SK-MEL-5 (cell line): Measurements from ENCODE around the gene ULBP2. TPM values are rescaled to one million over a fixed set of nuclear protein-coding genes. Genes with fewer than 3 reads are reported as not detected.

Experiments used
- DNase-seq: peaks from one replicate; pipeline ENCODE4 v3.0.0-alpha.2; 2016; ENCODE audit warnings: low read depth, low spot score
- in situ Hi-C: cut with HindIII; loops from 2 replicates; pipeline ENCODE4 v1.10.0; 2016; ENCODE audit warnings: low sequenced_read_pairs, high pct_unique_total_duplicates, low pct_unique_long_range_greater_than_20kb
- polyA plus RNA-seq, 2 experiments: library from polyadenylated mRNA; depleted of rRNA; stranded (reverse); fragments of >200 nt; gene quantifications; 2 replicates each; pipeline ENCODE4 v1.2.3, GENCODE V29; 2015
- total RNA-seq: library from RNA; depleted of rRNA; stranded (reverse); fragments of >200 nt; shearing (Covaris generic); gene quantifications from 2 replicates; pipeline ENCODE4 v1.2.3, GENCODE V29; 2014; rRNA removed

The ULBP2 gene, protein sequence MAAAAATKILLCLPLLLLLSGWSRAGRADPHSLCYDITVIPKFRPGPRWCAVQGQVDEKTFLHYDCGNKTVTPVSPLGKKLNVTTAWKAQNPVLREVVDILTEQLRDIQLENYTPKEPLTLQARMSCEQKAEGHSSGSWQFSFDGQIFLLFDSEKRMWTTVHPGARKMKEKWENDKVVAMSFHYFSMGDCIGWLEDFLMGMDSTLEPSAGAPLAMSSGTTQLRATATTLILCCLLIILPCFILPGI
- 0.37 and 0.61 TPM in 2 replicates for total RNA-seq
- 1.2 TPM in 2 replicates for polyA plus RNA-seq (2015; cell fraction: cytosol; rRNA removed)
- not detected in 2 replicates for polyA plus RNA-seq (2015; cell fraction: nucleus; rRNA removed)

DNA sequence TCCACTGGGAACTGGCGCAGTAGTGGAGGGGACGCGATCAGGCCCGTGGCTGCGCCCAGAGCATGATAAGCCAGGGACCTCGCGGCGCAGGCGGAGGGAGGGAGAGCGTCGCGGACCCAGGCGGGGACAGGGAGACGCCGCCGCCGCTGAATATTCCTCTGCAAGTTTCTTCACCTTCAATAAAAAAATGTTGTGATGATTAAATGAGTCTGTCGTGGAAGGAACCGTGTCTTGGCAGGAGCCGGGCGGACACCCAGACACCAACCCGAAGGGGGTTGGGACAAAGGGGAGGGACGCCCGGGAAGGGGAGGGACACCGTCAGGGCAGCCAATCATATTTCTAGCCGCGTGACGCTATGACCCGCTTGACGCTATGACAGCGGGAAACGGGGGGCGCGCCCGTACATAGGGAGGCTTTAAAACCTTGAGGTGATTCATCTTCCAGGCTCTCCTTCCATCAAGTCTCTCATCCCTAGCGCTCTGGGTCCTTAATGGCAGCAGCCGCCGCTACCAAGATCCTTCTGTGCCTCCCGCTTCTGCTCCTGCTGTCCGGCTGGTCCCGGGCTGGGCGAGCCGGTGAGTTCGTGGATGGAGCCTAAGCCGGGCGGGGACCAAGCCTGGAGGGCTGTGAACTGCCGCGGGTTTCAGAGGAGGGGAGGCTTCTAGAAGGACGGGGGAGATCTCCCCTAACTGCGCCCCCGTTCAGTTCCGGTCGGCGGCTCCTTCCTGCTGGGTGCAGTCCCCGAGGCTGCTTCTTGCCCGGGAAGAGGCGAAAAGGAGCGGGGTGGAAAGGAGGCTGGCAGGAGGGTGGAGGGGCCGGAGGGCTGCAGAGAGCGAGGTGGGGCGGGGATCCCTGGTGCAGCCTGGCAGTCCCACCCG lies at the start of gene ULBP2:
ULBP2 (plus strand) TSS at position 432 of the 878 bp plus-strand sequence; CDS start at position 491, 59 bp downstream.
- in situ Hi-C loops = no loop called here
- DNase-seq = peak; percentile 63

DNA sequence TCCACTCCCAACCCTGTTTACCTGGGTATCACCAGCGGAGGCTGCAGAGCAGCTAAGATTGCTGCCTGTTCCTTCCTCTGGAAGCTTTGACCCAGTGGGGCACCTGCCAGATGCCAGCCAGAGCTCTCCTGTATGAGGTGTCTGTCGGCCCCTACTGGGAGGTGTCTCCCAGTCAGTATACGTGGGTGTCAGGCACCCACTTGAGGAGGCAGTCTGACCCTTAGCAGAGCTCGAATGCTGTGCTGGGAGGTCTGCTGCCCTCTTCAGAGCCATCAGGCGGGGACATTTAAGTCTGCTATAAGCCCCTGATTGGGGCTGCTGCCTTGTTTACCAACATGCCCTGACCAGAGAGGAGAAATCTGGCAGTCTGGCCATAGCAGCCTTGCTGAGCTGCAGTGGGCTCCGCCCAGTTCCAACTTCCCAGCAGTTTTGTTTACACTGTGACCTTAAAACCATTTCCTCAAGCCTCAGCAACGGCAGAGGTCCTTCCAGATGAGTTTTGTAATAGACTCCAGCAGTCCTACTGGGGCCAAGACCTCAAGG lies 46.7 kb upstream of the ULBP2 start:
- in situ Hi-C loops = no loop called here
- no peak for DNase-seq

DNA sequence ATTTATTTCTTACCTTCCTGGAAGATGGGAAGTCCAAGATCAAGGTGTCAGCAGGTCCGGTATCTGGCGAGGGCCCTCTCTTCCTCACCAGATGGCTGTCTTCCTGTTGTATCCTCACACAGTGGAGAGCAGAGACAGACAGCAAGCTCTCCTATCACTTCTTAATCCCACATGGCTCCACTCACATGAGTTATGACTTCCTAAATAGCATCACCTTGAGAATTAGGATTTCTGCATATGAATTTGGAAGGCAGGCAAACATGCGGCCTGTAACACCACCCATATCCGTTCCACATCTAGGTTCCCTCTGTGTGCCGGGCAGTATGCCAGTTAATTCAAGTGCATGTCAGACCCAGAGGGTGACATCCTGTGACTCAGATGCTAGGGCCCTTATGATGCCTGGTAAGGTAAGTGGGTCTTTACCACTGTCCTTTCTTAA lies 46.0 kb upstream of the ULBP2 start:
- no peak for DNase-seq
- in situ Hi-C loops = no loop called here

DNA sequence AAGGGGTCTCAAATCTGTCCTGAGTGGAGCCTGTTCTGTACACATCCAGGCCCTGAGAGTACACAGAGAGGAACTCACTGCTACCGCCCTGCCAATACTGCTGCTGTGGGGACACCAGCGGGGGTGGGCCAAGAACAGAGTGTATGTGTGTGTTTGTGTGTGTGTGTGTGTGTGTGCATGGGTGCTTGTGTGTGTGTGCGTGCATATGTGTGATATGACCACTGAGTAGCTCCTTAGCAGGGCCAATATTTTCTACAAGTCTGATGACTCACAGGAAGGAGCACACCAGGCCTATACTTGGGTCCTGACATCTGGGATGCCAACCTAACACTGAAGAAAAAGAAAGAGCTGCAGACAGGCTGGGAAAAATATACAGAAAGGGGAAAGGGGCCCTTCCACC lies 45.3 kb upstream of the ULBP2 start:
- no peak for DNase-seq
- in situ Hi-C loops = no loop called here

DNA sequence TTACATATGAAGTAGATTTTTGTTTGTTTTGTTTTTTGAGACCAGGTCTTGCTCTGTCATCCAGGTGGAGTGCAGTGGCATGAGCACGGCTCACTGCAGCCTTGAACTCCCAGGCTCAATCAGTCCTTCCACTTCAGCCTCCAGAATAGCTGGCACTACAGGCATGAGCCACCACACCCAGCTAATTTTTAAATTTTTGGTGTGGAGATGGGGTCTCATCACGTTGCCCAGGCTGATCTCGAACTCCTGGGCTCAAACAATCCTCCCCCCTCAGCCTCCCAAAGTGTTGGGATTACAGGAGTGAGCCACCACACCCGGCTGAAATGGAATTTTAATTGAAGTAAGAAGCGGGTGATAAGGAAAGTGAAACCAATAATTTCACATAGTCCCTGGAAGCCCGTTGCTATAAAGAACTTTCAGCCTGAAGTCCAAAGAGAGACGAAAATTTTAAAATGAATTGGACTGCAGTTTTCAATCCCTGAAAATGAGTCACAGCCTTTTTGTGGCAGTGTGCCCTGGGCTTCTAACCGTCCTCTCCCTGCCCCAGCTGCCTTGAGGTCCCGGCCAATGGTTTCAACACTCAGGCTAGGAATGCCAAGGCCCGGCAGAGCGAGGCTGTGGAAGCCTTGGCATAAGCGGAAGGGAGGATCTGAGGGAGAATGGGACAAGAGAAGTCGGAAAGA lies 44.7 kb upstream of the ULBP2 start:
- DNase-seq = no peak
- in situ Hi-C loops = no loop called here

DNA sequence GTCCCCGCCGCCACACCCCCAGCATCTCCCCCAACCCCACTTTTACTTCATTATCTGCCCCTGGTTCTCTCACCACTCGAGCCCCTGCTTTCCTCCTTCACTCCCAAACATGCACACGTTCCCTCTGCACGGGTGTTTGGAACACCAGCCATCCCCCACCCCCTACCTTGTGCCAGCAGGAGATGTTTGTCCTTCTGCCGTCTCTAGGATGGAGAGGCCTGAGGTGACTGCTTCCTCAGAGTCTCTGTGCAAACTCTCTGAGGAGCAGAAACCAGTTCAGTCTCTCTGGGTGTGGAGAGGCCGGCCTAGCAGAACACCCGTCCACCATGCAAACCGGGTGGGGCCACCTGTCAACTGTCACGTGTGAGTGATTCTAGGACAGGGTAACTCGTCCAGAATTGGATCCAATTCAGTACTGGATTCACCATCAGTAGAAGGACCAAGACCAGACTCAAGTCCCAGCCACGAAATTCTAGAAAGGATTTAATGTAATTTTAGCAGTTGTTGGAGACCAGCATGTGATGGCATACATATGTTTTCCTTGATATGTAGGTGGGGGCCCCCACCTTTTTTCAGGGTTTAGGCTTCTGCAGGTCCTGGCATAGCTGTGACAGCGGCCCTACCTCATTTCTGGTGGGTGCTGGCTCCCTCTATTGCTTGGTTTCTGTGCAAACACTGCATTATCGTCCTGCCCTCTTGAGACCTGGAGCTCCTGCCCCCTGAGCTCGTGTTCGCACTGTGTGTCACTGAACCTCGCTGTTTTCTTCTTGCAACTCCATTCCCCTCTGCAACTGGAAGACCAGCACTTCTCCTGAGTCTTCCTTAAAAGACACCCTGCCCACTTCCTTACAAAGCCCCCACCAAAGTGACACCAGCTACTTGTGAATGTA lies 43.7 kb upstream of the ULBP2 start, which contains the start of gene RAET1E:
RAET1E (minus strand) TSS at position 259 of the 890 bp plus-strand sequence. CDS start 7,212 bp downstream, outside the sequence.
- in situ Hi-C loops = no loop called here
- DNase-seq = no peak

DNA sequence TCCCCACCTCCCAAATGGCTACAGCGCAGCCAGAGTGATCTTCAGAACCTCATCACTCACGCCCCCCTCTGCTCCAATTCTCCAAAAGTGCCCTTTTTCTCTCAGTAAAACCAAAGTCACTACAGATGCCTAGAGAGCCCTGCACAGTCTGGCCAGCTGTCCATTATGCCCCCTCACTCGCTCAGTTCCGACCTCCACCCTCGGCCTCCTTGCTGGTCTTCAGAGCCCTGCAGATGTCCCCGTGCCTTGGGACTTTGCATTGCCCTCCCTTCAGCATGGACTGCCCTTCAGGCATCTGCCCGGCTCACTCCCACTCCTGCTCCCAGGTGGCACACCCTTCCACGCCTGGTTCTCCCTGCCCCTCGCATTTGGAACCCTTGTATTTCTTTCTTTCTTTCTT lies 42.8 kb upstream of the ULBP2 start:
- no peak for DNase-seq
- in situ Hi-C loops = no loop called here

DNA sequence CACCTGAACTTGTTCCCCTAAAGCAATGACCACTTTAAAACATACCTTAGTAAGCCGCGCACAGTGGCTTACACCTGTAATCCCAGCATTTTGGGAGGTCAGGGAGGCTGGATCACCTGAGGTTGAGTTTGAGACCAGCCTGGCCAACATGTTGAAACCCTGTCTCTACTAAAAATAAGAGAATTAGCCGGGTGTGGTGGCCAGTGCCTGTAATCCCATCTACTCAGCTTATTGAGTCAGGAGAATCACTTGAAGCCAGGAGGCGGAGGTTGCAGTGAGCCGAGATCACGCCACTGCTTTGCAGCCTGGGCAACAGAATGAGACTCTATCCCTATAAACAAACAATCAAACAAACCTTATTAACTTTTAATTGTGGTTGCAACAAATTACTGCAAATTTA lies 42.3 kb upstream of the ULBP2 start:
- in situ Hi-C loops = no loop called here
- DNase-seq = no peak

DNA sequence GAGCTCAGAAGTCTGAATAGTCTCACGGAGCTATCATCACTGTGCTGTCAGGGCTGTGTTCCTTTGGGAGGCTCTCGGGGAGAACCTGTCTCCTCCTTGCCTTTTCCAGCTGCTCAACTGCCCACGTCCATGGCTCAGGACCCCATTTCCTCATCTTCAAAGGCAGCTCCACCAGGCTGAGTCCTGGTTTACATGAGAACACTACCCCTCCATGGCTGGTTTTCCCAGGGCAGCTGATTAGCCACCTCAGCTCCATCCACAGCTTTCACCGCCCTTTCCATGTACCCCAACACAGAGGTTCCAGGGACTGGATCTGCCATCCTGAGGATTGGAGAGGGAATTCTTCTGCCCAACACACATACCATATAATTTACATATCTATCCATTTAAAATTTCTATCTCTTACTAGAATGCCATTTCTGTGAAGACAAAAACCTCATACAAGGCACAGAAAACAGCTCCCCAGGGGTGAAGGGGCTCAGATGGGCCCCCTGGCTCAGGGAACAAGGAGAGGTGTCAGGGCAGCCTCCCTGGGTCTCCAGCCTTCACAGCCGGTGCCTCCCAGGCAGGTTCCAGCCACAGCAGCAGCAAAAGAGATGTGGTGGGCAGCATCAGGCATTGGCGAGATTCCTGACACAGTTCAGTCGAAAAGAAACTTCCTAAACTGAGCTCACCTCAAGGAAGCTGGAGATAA lies 41.7 kb upstream of the ULBP2 start:
- DNase-seq = no peak
- in situ Hi-C loops = no loop called here

DNA sequence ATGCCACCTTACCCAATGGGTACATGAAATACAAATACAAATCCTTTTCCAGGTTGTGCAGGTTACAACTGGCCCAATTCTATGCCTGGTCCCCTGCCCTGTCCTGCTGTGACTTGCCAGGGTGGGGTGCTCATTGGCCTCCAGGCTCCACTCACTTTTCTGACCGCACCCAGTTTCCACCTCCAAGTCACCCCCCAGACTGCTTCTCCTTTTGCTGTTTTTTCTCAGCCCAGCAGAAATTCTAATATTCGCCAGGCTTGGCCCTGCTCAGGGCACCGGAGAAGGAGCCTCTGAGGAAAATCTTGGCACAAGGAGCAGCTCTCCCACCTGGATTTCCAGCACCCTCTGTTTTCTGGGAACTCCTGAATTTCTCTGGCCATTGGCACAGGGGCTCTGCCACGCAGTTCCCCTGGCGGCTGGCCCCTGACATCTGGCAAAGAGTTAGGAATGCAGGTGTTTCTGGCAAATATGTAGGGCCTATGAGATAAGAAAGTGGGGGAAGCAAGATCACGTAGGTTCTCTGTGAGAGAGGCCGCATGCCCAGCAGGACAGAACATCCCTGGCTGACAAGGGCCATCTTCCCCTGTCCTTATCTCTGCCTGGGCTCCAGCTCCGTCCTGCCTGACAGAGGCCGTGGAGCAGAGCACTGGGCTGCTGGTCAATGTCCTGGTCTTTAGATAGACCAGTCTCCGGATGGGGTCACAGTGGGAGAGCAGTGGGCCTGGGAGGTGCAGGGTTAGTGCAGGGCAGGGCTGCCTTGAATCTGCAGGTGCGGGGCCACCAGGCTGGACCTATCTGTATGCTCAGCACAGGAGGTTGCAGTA lies 41.0 kb upstream of the ULBP2 start:
- DNase-seq = no peak
- in situ Hi-C loops = no loop called here

DNA sequence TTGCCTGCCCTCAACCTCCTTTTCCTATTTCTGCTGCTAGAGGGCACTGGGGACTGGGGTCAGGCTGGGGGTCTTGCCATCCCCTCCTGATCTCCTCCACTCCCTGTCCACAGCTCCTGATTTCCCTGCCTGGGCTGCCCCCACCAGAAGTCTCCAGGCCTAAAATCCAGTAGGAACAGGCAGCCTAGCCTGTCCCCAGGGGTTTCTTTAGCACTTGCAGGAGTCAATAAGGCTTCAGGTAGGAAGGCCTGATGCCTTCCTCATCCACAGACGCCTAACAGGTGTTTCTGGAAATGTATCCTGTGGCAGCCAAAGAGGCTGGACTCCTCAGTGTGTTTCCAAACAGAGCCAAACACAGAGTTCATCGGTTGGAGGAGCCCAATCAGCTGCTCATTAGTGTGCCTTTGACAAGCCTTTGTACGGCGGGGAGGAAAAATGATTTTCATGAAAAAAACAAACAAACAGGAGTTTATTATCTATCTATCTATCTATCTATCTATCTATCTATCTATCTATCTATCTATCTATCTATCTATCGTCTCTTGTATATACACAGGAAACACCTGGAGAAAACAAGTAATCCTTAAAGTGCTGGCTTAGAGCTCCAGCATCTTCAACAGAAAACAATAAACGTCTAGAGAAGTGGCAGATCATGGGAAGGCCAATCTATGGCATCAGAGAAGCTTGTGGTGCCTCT lies 40.2 kb upstream of the ULBP2 start:
- in situ Hi-C loops = no loop called here
- no peak for DNase-seq

DNA sequence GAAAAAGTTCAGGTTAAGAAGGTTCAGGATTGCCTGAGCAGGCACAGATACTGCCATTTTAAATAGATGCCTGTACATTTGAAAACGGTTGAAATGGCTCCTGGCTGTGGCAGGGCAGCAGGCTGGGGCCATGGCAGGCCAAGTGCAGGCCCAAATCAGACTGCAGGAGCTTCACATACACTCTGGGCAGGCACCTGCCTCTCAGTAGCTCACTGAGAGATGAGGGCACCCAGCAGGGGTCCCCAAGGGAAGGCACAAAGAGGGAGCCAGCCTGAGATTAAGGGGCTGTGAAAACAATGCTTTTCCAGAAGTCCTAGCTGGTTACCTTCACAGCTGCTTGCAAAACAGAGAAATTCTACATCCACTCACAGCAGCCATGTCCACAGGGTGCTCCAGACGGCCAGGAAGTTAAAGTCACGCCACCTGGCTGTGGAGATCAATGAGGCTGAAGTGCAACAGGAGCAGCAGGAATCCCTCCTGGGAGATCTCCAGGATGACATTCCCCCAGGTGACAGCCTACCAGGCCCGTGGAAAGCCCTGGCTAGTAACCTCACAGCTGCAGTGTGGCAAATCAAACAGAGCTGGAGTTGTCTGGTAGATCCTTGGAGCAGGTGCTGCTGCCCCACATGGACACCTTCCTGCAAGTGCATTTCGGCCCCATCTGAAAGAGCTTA lies 37.7 kb upstream of the ULBP2 start:
- in situ Hi-C loops = no loop called here
- DNase-seq = no peak

DNA sequence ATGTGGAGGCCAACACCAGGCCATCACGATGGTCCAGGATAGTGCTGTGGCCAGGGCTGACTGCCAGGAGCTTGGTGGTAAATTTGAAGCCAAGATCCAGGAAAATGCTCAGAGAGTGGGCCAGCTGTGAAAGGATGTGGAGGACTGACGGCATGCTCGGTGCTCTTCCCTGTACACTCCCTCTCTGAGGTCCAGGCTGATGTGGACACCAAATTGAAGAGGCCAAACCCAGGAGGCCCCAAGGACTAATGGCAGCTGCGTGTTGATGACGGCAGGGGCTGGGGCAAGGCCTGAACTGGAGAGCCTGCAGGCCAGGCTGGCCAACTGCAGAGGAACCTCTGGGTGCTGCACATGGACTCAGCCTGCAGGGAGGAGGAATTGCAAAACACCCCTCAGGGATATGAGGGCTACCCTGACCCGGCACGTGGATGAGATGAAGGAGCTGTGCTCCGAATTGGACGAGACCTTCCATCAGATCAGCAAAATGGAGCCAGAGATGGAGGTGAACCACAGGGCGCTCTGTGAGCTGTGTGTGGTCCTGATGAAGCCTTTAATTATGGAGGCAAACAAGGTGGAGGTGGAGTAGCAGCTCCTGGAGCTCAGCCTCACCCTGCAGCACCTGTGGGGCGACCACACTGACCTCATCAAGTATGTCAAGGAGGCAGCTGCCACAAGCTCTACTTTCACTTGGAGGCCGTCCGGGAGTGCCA lies 37.0 kb upstream of the ULBP2 start:
- DNase-seq = no peak
- in situ Hi-C loops = no loop called here

DNA sequence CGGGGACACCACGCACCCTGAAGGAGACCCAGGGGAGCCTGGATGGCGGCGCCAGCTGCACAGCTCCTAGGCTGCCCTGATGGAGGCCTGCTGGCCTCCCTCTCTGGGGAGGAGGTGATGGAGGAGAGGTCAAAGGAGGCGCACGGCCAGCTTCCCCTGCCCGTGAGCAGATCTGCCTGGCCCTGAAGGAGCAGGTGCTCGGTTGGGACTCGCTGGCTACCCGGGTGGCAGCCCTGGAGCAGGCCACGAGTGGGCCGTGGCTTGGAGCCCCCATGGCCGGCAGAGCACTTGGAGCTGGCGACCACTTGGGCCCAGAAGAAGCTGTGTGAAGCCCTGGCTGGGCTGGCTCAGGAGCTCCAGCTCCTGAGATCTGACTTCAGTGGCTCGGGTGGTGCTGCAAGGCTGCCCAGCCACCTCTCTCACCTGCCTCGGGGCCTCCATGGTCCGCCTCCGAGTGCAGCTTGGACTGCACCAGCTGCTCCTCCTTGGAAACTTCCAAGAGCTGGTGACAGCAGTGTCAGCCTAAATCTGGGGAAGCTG lies 36.4 kb upstream of the ULBP2 start:
- no peak for DNase-seq
- in situ Hi-C loops = no loop called here
